Activated T-cell treated with anti-CD3 and anti-CD28 coated beads, Interleukin-2, amount 50 U/mL, for 24 hours (primary cell): Measurements from ENCODE around the gene PIK3CB.
A peak's percentile ranks its signal among the peaks of the same experiment; 100 is the strongest.

ENCODE experiments used
- DNase-seq: peaks from one replicate; pipeline ENCODE4 v3.0.0-alpha.2; 2020
- H3K27ac Mint-ChIP-seq: 2 replicates; pipeline ENCODE4 v1.8.0; 2020; ENCODE audit warnings: mild to moderate bottlenecking, mixed read lengths
- H3K27me3 Mint-ChIP-seq: 2 replicates; pipeline ENCODE4 v1.8.0; 2020; ENCODE audit warnings: mixed read lengths
- H3K36me3 Mint-ChIP-seq: 2 replicates; pipeline ENCODE4 v1.8.0; 2020; ENCODE audit warnings: low read depth, mixed read lengths
- H3K4me1 Mint-ChIP-seq: 2 replicates; pipeline ENCODE4 v1.8.0; 2020; ENCODE audit warnings: low read depth, mixed read lengths
- H3K4me3 Mint-ChIP-seq: 2 replicates; pipeline ENCODE4 v1.8.0; 2020; ENCODE audit warnings: mild to moderate bottlenecking, moderate library complexity, mixed read lengths
- H3K9me3 Mint-ChIP-seq: 2 replicates; pipeline ENCODE4 v1.8.0; 2020; ENCODE audit warnings: mixed read lengths

The PIK3CB gene

DNA sequence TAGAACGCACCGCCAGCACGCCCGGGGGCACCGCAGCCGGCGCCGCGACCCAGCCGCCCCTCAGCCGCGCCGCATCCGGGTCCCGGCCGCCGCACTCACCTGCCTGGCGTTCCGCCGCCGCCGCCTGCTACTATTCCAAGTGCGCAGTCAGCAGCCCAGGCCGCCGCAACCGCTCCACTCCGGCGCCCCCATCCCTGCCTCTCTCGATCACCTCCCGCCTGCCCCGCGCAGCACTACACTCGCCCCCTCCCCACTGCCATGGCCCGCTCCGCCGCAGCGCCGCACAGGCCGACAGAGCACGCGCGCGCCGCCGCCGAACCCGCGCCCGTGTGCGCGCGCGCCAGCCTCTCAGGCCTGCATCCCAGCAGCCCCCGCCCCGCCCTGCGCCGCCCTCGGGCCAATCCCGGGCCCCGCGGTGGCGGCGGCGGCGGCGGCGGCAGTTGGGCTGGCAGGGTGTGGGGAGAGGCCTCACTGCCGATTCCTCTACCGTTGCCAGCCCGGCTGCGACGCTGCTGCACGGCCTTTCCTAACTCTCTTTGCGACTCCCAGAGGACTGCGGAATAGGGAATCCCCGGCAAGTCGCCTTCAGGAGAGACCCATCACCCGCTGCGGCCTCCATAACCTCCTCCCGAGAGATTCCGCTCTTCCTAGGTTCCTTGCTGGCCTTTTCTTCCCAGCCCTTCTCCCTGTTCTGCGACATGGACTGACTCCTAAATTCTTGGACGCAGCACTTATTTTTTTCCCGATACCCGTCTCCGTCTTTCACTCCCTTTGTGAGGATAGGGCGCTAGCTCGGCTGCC lies at the start of gene PIK3CB:
TSS of gene PIK3CB (minus strand) at position 333 of the 801 bp plus-strand sequence. CDS start 75,585 bp downstream, outside the sequence.
- H3K27me3 Mint-ChIP-seq, result no peaks in the 10 kb centered on the region
- peaks cover 24% of the 10 kb centered on the region for H3K36me3 Mint-ChIP-seq
- peak within 1 kb of the TSS; percentile 97 for H3K27ac Mint-ChIP-seq
- H3K4me3 Mint-ChIP-seq, result peak within 1 kb of the TSS; percentile 90
- H3K4me1 Mint-ChIP-seq, result peaks cover 29% of the 10 kb centered on the region
- peak; percentile 91 for DNase-seq
- H3K9me3 Mint-ChIP-seq, result no peaks in the 10 kb centered on the region

DNA sequence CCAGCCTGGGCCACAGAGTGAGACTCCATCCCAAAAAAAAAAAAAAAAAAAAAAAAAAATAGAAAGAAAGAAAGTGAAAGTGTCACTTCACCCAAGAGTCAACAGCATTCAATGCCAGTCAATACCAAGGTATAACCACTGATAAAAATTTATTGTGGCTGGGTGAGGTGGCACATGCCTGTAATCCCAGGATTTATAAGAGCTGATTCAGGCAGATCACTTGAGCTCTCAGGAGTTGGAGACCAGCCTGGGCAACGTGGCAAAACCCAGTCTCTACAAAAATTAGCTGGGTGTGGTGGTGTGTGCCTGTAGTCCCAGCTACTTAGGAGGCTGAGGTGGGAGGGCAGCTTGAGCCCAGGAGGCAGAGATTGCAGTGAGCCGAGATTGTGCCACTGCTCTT lies 46.5 kb upstream of the PIK3CB start:
- Mint-ChIP-seq H3K27me3 (no peaks in the 10 kb centered on the region), H3K4me1 (no peaks in the 10 kb centered on the region), H3K9me3 (peaks cover 2% of the 10 kb centered on the region), H3K36me3 (no peaks in the 10 kb centered on the region), H3K27ac (no peak overlapping the region), H3K4me3 (no peak overlapping the region)
- no peak for DNase-seq

DNA sequence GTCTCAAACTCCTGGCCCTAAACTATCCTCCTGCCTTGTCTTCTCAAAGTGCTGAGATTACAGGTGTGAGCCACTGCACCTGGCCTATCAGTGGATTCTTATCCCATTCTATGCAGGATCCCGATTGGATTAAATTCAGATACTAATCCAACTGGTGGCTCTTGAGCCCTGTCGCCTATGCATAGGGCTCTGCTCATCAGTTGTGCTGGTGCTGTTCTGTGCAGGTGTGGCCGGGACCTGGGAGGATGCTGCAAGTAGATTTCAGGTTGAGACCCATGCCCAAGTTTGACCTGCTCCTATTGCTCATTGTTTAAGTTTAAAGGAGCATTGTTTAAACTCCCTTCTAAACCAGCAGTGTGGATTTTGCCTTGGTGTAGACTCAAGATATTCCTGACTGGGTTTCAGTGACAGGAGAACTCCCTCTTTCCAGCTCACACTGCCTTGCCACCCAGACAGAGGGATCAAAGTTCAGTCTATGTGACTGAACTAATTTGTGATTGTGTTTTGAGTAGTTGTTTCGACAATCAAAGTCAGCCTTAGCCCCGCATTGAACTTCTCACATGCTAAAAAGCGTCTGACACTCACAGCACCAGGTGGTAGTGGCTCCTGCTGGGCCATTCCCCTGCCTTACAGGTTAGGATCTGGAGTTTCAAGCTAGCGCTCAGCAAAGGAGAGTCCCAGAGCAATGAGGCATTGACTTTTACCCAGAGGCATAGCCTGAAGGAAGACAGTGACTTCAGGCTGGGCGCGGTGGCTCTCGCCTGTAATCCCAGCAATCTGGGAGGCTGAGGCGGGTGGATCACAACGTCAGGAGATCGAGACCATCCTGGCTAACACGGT lies 45.0 kb upstream of the PIK3CB start:
- no peaks in the 10 kb centered on the region for H3K27me3 Mint-ChIP-seq
- H3K9me3 Mint-ChIP-seq, result peaks cover 10% of the 10 kb centered on the region
- H3K36me3 Mint-ChIP-seq, result no peaks in the 10 kb centered on the region
- no peak overlapping the region for H3K4me3 Mint-ChIP-seq
- H3K4me1 Mint-ChIP-seq, result peaks cover 8% of the 10 kb centered on the region
- DNase-seq, result no peak
- H3K27ac Mint-ChIP-seq, result no peak overlapping the region

DNA sequence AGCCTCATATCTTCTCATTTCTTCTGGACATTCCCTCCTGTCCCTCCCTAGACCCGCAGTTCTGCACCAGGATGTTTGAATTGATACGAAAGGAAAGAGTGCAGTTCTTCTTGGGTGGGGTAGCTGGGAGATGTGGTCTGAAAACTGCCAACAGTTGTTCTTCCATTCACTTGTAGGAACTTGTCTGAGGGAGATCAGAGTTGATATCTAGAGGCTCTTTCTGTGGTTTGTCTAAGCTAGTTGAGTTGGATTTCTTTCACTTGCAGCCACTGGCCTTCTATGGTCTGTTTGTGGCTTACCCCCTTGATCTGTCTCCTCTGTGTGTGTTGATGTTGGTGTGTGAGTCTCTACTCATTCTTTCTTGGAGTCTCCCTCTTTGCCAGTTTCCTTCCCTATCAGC lies 42.5 kb upstream of the PIK3CB start:
- Mint-ChIP-seq H3K27ac (no peak overlapping the region), H3K4me1 (peaks cover 8% of the 10 kb centered on the region)

DNA sequence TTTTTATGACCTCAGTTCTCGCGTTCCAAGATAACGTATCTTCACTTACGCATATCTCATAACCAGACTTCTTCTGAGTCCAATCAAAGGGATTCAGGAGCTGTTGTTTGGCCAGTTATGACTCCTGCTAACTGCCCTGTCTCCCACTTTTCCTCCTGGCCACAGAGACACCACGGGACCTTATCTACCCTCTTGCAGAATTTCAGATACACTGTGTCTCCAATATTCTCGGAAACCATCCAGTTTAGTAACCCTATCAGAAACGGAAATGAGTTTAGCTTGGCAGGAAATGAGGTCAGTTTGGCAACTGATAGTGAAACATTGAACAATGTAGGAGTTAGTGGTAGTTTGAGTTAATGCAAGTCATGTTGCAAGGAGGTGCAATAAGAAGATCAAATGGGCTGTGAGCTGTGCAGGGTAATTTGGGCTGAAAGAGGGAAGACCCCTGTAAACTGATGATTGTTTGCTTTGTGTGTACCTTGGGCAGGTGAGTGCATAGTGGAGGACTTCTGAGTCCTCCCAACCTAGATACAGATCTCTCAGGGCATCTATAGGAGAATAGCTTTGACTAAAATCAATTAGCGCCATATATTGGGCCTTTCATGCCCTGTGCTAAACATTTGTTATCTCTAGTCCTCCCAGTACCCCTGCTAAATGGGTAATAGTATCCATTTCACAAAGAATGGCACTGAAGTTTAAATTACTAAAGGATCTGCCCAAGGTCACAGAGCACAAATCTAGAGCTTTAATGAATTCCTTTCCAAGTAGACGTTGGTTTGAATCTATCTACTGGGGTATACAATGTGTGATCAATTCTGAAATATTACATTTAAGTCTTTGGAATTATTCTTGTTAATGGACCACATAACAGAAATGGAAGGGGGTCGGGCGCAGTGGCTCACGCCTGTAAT lies 41.3 kb upstream of the PIK3CB start:
- H3K4me3 Mint-ChIP-seq, result no peak overlapping the region
- no peaks in the 10 kb centered on the region for H3K27me3 Mint-ChIP-seq
- peaks cover 8% of the 10 kb centered on the region for H3K4me1 Mint-ChIP-seq
- H3K9me3 Mint-ChIP-seq, result peaks cover 10% of the 10 kb centered on the region
- DNase-seq, result no peak
- peak overlapping the region; percentile 51 for H3K27ac Mint-ChIP-seq
- no peaks in the 10 kb centered on the region for H3K36me3 Mint-ChIP-seq

More for the DNA sequence above, 42.5 kb upstream of the PIK3CB start:
- H3K36me3 Mint-ChIP-seq, result no peaks in the 10 kb centered on the region
- H3K27me3 Mint-ChIP-seq, result no peaks in the 10 kb centered on the region
- no peak overlapping the region for H3K4me3 Mint-ChIP-seq
- DNase-seq, result no peak
- peaks cover 10% of the 10 kb centered on the region for H3K9me3 Mint-ChIP-seq

DNA sequence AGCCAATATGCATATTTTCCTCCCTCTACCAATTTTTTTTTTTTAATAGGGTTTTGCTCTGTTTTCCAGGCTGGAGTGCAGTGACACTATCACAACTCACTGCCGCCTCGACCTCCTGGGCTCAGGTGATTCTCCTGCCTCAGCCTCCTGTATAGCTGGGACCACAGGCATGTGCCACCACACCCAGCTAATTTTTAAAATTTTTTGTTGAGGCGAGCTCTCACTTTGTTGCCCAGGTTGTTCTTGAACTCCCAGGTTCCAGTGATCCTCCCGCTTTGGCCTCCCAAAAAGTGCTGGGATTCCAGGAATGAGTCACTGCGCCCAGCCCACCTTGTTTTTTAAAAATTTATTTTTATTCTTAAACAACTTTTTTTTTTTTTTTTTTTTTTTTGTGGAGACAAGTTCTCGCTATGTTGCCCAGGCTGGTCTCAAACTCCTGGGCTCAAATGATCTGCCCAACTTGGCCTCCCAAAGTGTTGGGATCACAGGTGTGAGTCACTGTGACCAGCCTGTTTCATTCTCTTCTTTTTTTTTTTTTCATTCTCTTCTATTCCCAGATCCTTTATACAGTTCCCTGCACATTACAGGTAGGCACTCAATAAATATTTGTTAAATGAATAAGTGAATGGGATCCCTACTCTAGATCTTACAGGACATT lies 40.5 kb upstream of the PIK3CB start:
- Mint-ChIP-seq H3K27ac (peak overlapping the region; percentile 51), H3K9me3 (peaks cover 10% of the 10 kb centered on the region), H3K36me3 (no peaks in the 10 kb centered on the region), H3K4me1 (peaks cover 8% of the 10 kb centered on the region), H3K4me3 (no peak overlapping the region), H3K27me3 (no peaks in the 10 kb centered on the region)
- no peak for DNase-seq

DNA sequence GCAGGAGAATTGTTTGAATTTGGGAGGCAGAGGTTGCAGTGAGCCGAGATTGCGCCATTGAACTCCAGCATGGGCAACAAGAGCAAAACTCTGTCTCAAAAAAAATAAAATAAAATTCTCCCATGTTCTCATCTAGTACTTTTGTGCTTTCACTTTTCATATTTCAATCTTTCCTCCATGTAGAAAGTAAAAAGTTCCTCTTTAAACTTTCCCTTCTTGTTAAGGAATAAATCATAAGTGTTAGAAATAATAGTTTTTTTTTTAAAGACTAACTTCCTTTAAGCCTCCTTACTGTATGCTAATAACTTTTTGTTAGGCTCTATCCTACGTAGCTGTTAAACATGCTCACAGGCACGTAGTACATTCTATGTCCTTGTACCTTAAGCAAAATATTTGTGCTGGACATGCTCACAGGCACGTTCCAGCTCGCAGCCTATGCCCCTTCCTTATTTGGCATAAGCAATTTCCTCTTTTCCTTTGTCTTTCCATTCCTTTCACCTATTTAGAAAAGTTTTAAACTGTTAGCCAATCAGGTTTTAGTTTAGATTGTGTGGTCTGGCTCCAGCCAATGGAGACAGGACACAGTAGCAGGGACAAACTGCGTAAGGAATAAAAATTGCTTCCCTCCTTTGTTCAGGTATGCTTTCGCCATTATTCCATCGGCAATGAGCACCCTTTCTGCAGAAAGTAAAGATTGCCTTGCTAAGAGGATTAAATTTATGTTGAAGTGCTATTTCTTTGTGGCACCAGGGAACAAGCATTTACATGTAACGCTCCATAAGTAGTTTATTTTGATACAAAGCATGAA lies 38.9 kb upstream of the PIK3CB start:
- Mint-ChIP-seq H3K4me1 (peaks cover 8% of the 10 kb centered on the region), H3K27me3 (no peaks in the 10 kb centered on the region), H3K27ac (no peak overlapping the region), H3K36me3 (no peaks in the 10 kb centered on the region), H3K4me3 (no peak overlapping the region), H3K9me3 (peaks cover 10% of the 10 kb centered on the region)
- no peak for DNase-seq

DNA sequence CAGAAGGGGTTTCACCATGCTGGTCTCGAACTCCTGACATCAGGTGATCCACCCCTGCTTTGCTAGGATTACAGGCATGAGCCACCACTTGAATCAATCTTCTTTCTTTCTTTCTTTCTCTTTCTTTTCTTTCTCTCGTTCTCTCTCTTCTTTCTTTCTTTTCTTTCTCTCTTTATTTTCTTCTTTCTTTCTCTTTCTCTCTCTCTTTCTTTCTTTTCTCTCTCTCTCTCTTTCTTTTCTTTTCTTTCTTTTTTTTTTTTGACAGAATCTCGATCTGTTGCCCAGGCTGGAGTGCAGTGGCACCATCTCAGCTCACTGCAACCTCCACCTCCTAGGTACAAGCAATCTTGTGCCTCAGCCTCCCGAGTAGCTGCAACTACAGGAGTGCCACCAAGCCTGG lies 37.9 kb upstream of the PIK3CB start:
- no peak overlapping the region for H3K27ac Mint-ChIP-seq
- H3K9me3 Mint-ChIP-seq, result peaks cover 10% of the 10 kb centered on the region
- no peaks in the 10 kb centered on the region for H3K36me3 Mint-ChIP-seq
- H3K4me1 Mint-ChIP-seq, result peaks cover 8% of the 10 kb centered on the region
- DNase-seq, result no peak
- no peak overlapping the region for H3K4me3 Mint-ChIP-seq
- no peaks in the 10 kb centered on the region for H3K27me3 Mint-ChIP-seq

DNA sequence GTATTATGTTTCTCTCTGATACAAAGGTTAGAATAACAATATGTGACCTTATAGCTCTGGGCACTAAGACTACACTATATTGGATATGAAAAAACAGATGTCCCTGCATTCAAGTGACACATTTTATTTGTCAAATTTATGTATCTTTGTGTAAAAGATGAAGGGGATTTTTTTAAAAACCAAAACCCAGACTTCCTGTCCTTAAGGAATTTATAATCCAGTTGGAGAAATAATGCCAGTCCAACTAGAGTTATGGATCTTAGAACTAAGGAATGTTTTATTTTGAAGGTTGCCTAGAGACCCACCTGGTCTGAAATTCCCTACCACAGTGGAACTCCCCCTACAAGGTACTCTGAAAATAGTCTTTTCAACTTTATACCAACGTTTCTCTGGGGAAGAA lies 33.3 kb upstream of the PIK3CB start:
- Mint-ChIP-seq H3K27me3 (no peaks in the 10 kb centered on the region), H3K4me1 (peaks cover 7% of the 10 kb centered on the region), H3K27ac (no peak overlapping the region), H3K36me3 (no peaks in the 10 kb centered on the region), H3K4me3 (no peak overlapping the region), H3K9me3 (no peaks in the 10 kb centered on the region)
- DNase-seq, result no peak

DNA sequence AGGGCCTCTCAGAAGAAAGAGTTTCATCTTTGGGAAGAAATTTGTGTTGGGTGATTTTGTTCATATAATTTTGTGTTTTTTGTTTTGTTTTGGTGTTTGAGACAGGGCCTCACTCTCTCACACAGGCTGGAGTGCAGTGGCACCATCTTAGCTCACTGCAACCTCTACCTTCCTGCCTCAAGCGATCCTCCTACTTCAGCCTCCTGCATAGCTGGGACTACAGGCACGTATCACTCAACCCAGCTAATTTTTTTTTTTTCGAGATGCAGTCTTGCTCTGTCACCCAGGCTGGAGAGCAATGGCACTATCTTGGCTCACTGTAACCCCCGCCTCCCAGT lies 29.0 kb upstream of the PIK3CB start:
- Mint-ChIP-seq H3K4me1 (peaks cover 10% of the 10 kb centered on the region), H3K4me3 (no peak overlapping the region), H3K9me3 (no peaks in the 10 kb centered on the region), H3K27me3 (no peaks in the 10 kb centered on the region), H3K36me3 (no peaks in the 10 kb centered on the region), H3K27ac (no peak overlapping the region)
- DNase-seq, result no peak

DNA sequence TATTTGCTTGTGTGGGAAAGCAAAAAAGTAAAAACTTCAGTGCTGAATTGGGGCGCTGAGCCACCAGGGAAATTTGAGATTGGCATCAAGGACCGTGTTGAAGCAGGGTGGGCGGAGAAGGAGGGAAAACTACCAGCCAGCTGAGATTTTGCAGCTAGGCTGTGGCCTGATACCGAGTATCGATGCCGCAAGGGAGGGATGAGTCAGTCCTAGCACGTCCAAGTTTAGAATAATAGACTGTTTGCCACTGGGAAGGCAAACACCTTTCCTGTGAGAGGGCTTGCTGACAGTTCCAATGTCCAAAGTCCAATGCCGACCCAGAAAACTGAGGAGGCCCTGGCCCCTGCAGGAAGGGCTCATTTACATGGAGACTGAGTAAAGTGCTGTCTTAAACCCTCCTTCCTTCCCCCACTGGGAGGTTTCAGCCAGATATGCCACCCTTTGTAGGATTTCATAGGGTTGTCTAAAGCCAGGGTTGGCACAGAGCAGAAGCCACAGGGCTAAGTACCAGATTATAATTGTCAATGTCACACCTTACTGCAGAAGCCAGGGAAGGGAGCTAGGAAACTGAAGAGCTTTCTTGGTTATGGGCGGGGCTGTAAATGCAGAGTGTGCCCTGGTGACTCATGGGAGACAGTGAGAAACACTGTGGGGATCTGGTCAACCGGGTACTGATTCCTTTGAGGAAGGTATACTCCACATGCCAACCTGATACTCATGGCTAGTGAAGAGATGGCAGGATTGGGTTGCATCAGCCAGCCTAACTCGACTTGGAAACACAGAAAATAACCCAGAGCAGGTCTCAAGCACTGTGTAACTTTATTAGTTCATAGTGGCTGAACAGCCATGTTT lies 28.4 kb upstream of the PIK3CB start:
- Mint-ChIP-seq H3K4me1 (peaks cover 10% of the 10 kb centered on the region), H3K27me3 (no peaks in the 10 kb centered on the region), H3K9me3 (no peaks in the 10 kb centered on the region), H3K27ac (no peak overlapping the region), H3K36me3 (no peaks in the 10 kb centered on the region), H3K4me3 (no peak overlapping the region)
- no peak for DNase-seq

DNA sequence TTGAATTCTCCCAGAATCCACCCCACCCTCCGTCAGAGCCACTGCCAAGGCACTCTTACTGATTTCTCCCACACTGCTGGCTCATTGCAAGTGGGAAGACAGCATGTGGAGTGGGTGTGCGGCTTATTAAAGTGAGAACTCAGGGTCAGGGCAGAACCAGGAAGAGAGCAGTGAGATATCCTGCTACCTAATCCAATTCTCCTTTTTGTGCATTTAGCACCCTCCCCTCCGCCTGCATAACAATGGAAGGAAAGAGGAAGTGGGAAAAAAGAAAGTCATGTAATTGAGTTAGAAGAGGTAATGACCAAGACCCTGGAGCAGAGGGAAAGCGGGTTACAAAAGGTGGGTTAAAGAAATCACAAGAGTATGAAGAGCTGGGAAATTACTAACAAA lies 27.8 kb upstream of the PIK3CB start:
- no peaks in the 10 kb centered on the region for H3K27me3 Mint-ChIP-seq

DNA sequence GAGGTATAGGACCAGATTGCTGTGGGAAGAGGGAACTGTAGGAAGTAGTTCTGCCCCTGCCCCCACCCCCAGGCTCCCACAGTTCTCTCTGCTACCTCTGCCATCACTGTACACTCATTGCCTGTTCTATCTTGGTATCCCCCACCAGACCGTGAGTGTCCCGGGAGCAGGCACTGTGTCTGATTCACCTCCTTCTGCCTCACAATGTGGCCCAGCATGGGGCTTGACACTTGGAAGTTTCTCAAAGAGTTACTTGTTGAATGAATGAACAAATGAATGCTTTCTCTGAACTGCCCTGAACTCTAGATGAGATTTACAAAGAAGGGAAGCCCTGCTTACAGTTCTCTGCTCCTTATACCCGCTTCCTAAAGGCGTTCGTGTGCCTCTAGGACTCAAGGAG lies 27.1 kb upstream of the PIK3CB start:
- no peak for DNase-seq

More for the DNA sequence above, 27.8 kb upstream of the PIK3CB start:
- no peak for DNase-seq
- Mint-ChIP-seq H3K9me3 (no peaks in the 10 kb centered on the region), H3K4me3 (no peak overlapping the region), H3K27ac (no peak overlapping the region), H3K36me3 (no peaks in the 10 kb centered on the region), H3K4me1 (peaks cover 10% of the 10 kb centered on the region)

More for the DNA sequence above, 27.1 kb upstream of the PIK3CB start:
- H3K27ac Mint-ChIP-seq, result no peak overlapping the region
- H3K27me3 Mint-ChIP-seq, result no peaks in the 10 kb centered on the region
- no peak overlapping the region for H3K4me3 Mint-ChIP-seq
- no peaks in the 10 kb centered on the region for H3K36me3 Mint-ChIP-seq
- no peaks in the 10 kb centered on the region for H3K9me3 Mint-ChIP-seq
- peaks cover 10% of the 10 kb centered on the region for H3K4me1 Mint-ChIP-seq
